Spleen (tissue), 11 donors: ENCODE data around the gene TNFRSF21. TPM values are rescaled to one million over a fixed set of nuclear protein-coding genes. Genes with fewer than 3 reads are reported as not detected.

Experiments
- DNase-seq: peaks from one replicate; pipeline ENCODE4 v3.0.0-alpha.2; 2020
- H3K27ac ChIP-seq, 8 donors: fragments of 200-600 bp; sonication (generic) in 7 of 8; 1 replicate in 4 of 8; 2 replicates in 4 of 8; pipeline versions ENCODE4 v1.5.0 to v1.8.0; 2016 to 2021; ENCODE audit warnings: inconsistent platforms in 4 of 8, mild to moderate bottlenecking in 4 of 8, moderate library complexity in 1 of 8
- H3K27me3 ChIP-seq, 7 donors: fragments of 200-600 bp; sonication (generic) in 6 of 7; replicated peaks in 1 of 7; 1 replicate in 4 of 7; 2 replicates in 3 of 7; pipeline versions ENCODE4 v1.5.0 to v1.8.0; 2016 to 2021; ENCODE audit warnings: inconsistent platforms in 3 of 7, mild to moderate bottlenecking in 1 of 7
- H3K36me3 ChIP-seq, 6 donors: fragments of 200-600 bp; sonication (generic) in 5 of 6; 1 replicate in 4 of 6; 2 replicates in 2 of 6; pipeline versions ENCODE4 v1.5.0 to v1.8.0; 2016 to 2021; ENCODE audit warnings: inconsistent platforms in 2 of 6
- H3K4me1 ChIP-seq, 6 donors: fragments of 200-600 bp; sonication (generic) in 5 of 6; 1 replicate in 3 of 6; 2 replicates in 3 of 6; pipeline versions ENCODE4 v1.5.0 to v1.8.0; 2016 to 2021; ENCODE audit warnings: inconsistent platforms in 3 of 6
- H3K4me3 ChIP-seq, 8 donors: fragments of 200-600 bp; sonication (generic) in 7 of 8; 1 replicate in 4 of 8; 2 replicates in 4 of 8; pipeline versions ENCODE4 v1.5.0 to v1.8.0; 2016 to 2021; ENCODE audit warnings: inconsistent platforms in 4 of 8, mild to moderate bottlenecking in 4 of 8, moderate library complexity in 2 of 8
- H3K9me3 ChIP-seq, 8 donors: fragments of 200-600 bp; sonication (generic) in 7 of 8; 1 replicate in 4 of 8; 2 replicates in 4 of 8; pipeline versions ENCODE4 v1.5.0 to v1.8.0; 2016 to 2021; ENCODE audit warnings: inconsistent platforms in 4 of 8
- POLR2A ChIP-seq, 3 donors: fragments of 450-650 bp; IDR thresholded peaks; one replicate each; pipeline ENCODE4 v1.5.1; 2017; ENCODE audit warnings: antibody characterized with exemption in 3 of 3, mild to moderate bottlenecking in 1 of 3
- POLR2AphosphoS5 ChIP-seq, 3 donors: sonication (generic); formaldehyde crosslinking; IDR thresholded peaks; one replicate each; pipeline ENCODE4 v1.5.1; 2017; ENCODE audit warnings: antibody characterized with exemption in 3 of 3
- WGBS, 5 donors: extraction: QIAGEN DNeasy Blood & Tissue Kit in 3 of 5; methylation state at CpG; one replicate each; pipeline versions ENCODE4 v1.1.5 to v1.1.7; 2013 to 2018; 5-methylcytosine and 5-hydroxymethylcytosine counted together
- intact Hi-C: fragments of 100-400 bp; cut with DNase I; formaldehyde crosslinking; loops from one replicate; pipeline ENCODE4 v1.15.0; 2023; ENCODE audit warnings: low total_unique reads
- polyA plus RNA-seq, 3 donors: library from polyadenylated mRNA; stranded (reverse); fragments of 200-250 nt; gene quantifications; one replicate each; pipeline ENCODE4 v1.2.1, GENCODE V29; 2013
- total RNA-seq, 7 donors: library from RNA; depleted of rRNA in 3 of 7; stranded (reverse); fragments of >200 nt in 3 of 7; fragmentation: NEBNext Ultra II Directional in 4 of 7; extraction: Animal tissue kit (Norgen Biotek cat#: 25700) in 4 of 7; gene quantifications; one replicate each; pipeline versions ENCODE4 v1.1.0 to v1.2.1, GENCODE V29; 2016 to 2021
- TF ChIP-seq, protein P1 (sequence below), 11 experiments: fragments of 200-600 bp in 7 of 11; fragments of 450-650 bp in 4 of 11; sonication (generic) in 4 of 11; IDR thresholded peaks in 8 of 11; conservative IDR thresholded peaks in 3 of 11; 1 replicate in 7 of 11; 2 replicates in 4 of 11; pipeline versions ENCODE4 v1.4.0 to v1.8.0; 2016 to 2021; ENCODE audit warnings: antibody characterized with exemption in 11 of 11, inconsistent platforms in 4 of 11, mild to moderate bottlenecking in 1 of 11
- donor health status: healthy with polysubstance abuse.
- donor health status: DM: no; HTN: no; CAD: no; lungs with moderate emphysema.
- donor health status: DM: no; HTN: no; CAD: no.
- donor health status: Bipolar disorder and iron deficiency.
- donor health status: healthy.
- donor health status: DM: no; HTN: no; CAD: no.
- donor health status: DM: yes; HTN: yes; CAD: no.

Gene TNFRSF21
- total and polyA plus RNA-seq, 10 donors, result 3.3 to 40.4 (median 23.0) TPM

DNA sequence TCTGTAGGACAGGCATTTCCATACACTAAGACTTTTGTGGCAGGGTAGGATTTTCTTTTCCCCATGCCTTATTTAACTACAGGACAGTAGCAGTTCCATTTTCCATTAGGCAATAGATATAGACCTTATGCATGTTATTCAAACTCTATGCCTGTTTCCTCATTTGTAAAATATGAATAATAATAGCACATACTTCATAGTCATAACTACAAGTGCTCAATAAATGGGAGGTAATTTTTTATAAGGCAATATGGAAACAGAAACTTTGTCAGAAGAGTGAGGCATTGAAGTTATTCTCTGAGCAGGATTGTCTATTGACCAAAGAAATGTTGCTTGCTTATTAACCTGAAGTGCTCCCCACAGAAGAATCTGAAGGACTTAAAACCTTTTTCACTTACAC lies 41.9 kb upstream of the TNFRSF21 start:
- Histone ChIP-seq H3K27ac (no peak overlapping the region), H3K4me1 (peaks cover 0 to 12% (median 0%) of the 10 kb centered on the region in 6 donors), H3K9me3 (no peaks in the 10 kb centered on the region), H3K4me3 (no peak overlapping the region), H3K27me3 (no peaks in the 10 kb centered on the region), H3K36me3 (no peaks in the 10 kb centered on the region)
- intact Hi-C loops, result no loop called here
- TF ChIP-seq POLR2AphosphoS5 (IDR thresholded peaks at IDR 0.05), result no peak
- TF ChIP-seq POLR2A (IDR thresholded peaks at IDR 0.05), result no peak
- DNase-seq, result no peak

DNA sequence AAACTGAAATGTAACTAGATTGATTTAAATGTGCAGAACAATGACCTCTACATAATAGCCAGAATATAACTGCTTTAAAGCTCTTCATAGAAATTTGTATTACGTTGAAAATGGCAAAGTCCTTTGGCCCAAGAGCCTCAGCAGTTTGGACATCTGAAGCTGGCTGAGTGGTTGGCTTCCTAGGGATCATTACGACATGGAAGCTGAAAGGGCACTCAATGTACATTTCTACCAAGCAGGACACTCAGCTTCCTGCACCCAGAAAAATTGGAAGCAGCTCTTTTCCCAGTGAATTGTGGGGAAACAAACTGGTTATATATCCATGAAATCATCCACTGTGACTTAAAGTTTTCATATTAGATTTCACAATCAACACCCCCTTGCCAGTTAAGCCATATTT lies 40.2 kb upstream of the TNFRSF21 start:
- TF ChIP-seq, protein P1, sequence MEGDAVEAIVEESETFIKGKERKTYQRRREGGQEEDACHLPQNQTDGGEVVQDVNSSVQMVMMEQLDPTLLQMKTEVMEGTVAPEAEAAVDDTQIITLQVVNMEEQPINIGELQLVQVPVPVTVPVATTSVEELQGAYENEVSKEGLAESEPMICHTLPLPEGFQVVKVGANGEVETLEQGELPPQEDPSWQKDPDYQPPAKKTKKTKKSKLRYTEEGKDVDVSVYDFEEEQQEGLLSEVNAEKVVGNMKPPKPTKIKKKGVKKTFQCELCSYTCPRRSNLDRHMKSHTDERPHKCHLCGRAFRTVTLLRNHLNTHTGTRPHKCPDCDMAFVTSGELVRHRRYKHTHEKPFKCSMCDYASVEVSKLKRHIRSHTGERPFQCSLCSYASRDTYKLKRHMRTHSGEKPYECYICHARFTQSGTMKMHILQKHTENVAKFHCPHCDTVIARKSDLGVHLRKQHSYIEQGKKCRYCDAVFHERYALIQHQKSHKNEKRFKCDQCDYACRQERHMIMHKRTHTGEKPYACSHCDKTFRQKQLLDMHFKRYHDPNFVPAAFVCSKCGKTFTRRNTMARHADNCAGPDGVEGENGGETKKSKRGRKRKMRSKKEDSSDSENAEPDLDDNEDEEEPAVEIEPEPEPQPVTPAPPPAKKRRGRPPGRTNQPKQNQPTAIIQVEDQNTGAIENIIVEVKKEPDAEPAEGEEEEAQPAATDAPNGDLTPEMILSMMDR (IDR thresholded peaks at IDR 0.05 in 8 of 11, conservative IDR thresholded peaks at IDR 0.05 in 3 of 11), result no peak
- TF ChIP-seq POLR2AphosphoS5 (IDR thresholded peaks at IDR 0.05), result no peak
- TF ChIP-seq POLR2A (IDR thresholded peaks at IDR 0.05), result no peak
- intact Hi-C loops, result no loop called here
- Histone ChIP-seq H3K27me3 (no peaks in the 10 kb centered on the region), H3K4me3 (no peak overlapping the region), H3K36me3 (no peaks in the 10 kb centered on the region), H3K4me1 (peaks cover 0 to 12% (median 0%) of the 10 kb centered on the region in 6 donors), H3K27ac (no peak overlapping the region), H3K9me3 (no peaks in the 10 kb centered on the region)
- 81 to 90% (median 83%) methylated on average over 2 of the region's 2 CpGs for WGBS, 5 donors
- no peak for DNase-seq

DNA sequence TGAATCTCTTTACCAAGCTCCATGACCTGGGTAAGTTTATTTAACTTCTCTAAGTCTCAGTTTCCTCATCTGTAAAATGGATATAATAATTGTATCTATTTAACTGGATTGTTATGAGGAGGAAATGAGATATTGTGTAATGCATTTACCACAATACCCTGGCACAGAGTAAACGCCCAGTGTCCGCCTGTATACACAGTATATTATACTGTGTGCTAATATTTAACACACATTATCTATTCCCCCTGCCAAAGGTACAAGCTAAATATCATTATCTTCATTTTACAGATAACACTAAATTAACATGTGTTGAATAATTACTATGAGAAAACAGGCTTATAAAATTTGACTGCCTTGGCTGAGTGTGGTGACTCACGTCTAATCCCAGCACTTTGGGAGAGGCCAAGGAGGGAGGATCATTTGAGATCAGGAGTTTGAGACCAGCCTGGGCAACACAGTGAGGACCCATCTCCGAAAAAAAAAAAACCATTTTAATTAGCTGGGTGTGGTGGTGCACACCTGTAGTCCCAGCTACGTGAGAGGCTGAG lies 38.7 kb upstream of the TNFRSF21 start:
- H3K9me3 ChIP-seq, result no peaks in the 10 kb centered on the region
- H3K27ac ChIP-seq, result no peak overlapping the region
- no peak for DNase-seq
- TF ChIP-seq POLR2AphosphoS5 (IDR thresholded peaks at IDR 0.05), result no peak
- peaks cover 0 to 12% (median 0%) of the 10 kb centered on the region in 6 donors for H3K4me1 ChIP-seq
- no peaks in the 10 kb centered on the region for H3K36me3 ChIP-seq
- 74 to 90% (median 77%) methylated on average over 5 of the region's 5 CpGs for WGBS, 5 donors
- no peak overlapping the region for H3K4me3 ChIP-seq
- H3K27me3 ChIP-seq, result no peaks in the 10 kb centered on the region
- intact Hi-C loops, result no loop called here

DNA sequence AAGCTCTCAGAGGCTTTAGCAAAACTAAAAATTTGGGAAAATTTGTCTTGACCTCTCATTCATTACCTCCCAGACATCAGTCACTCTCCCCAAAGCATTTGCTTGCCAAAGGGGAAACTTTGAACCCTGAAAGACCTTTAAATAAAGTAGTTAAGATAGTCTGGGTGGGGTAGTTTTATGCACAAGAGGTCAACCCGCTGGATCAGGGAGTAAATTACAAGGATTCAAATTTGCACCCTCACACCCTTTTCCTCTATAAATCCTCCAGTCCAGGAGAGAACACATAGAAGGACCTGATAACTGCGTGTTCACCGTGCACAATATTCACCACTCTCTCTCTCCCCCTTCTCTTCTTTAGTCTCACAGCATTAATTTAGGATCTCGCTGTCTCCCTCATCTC lies 36.1 kb upstream of the TNFRSF21 start:
- no peak overlapping the region for H3K27ac ChIP-seq
- H3K9me3 ChIP-seq, result no peaks in the 10 kb centered on the region
- DNase-seq, result no peak
- H3K4me3 ChIP-seq, result no peak overlapping the region
- H3K36me3 ChIP-seq, result no peaks in the 10 kb centered on the region
- H3K27me3 ChIP-seq, result no peaks in the 10 kb centered on the region
- H3K4me1 ChIP-seq, result peaks cover 0 to 5% (median 0%) of the 10 kb centered on the region in 6 donors
- TF ChIP-seq POLR2A (IDR thresholded peaks at IDR 0.05) (no peak), POLR2AphosphoS5 (IDR thresholded peaks at IDR 0.05) (no peak)
- TF ChIP-seq, protein P1 (IDR thresholded peaks at IDR 0.05 in 8 of 11, conservative IDR thresholded peaks at IDR 0.05 in 3 of 11), result no peak
- 86 to 97% (median 91%) methylated on average over 4 of the region's 4 CpGs for WGBS, 5 donors
- intact Hi-C loops, result no loop called here

DNA sequence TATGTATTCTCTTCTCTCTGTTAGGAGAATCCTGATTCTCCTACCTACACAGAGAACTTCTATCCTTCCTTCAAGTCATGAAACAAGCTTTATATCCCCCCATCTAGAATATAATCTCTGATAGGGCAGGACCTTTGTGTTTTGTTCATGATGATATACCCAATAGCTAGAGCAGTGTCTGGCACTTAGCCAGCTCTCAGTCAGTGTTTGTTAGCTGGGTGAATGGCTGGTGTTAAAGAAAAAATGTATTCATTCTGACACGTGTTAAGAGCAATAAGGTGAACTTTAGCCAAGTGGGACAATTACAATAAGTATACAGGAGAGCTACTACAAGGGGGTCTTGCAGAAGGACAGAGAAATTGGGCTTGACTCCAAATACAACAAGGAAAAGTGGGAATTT lies 34.3 kb upstream of the TNFRSF21 start:
- Histone ChIP-seq H3K4me3 (no peak overlapping the region), H3K27ac (no peak overlapping the region), H3K9me3 (no peaks in the 10 kb centered on the region), H3K27me3 (no peaks in the 10 kb centered on the region), H3K4me1 (peaks cover 0 to 5% (median 0%) of the 10 kb centered on the region in 6 donors), H3K36me3 (no peaks in the 10 kb centered on the region)
- DNase-seq, result no peak
- TF ChIP-seq, protein P1 (IDR thresholded peaks at IDR 0.05 in 8 of 11, conservative IDR thresholded peaks at IDR 0.05 in 3 of 11), result no peak
- TF ChIP-seq POLR2AphosphoS5 (IDR thresholded peaks at IDR 0.05) (no peak), POLR2A (IDR thresholded peaks at IDR 0.05) (no peak)
- intact Hi-C loops, result no loop called here
- 33 to 62% (median 53%) methylated on average over 1 of the region's 1 CpG for WGBS, 5 donors
